Nephron progenitor cell (in vitro differentiated cells): ENCODE results near the gene GCNA.

Experiments
- DNase-seq: peaks from one replicate; pipeline ENCODE4 v3.0.0; 2021
- H3K27ac Mint-ChIP-seq: 2 replicates; pipeline ENCODE4 v1.8.0; 2021; ENCODE audit warnings: mild to moderate bottlenecking, moderate library complexity, mixed read lengths
- H3K27me3 Mint-ChIP-seq: 2 replicates; pipeline ENCODE4 v1.8.0; 2021; ENCODE audit warnings: mild to moderate bottlenecking, low read depth, mixed read lengths; ENCODE audit not compliant: poor library complexity
- H3K36me3 Mint-ChIP-seq: 2 replicates; pipeline ENCODE4 v1.8.0; 2021; ENCODE audit warnings: low read depth, mixed read lengths
- H3K4me1 Mint-ChIP-seq: 2 replicates; pipeline ENCODE4 v1.8.0; 2021; ENCODE audit warnings: mixed read lengths
- H3K4me3 Mint-ChIP-seq: 2 replicates; pipeline ENCODE4 v1.8.0; 2021; ENCODE audit warnings: mild to moderate bottlenecking, moderate library complexity, mixed read lengths
- H3K9me3 Mint-ChIP-seq: 2 replicates; pipeline ENCODE4 v1.8.0; 2021; ENCODE audit warnings: mild to moderate bottlenecking, moderate library complexity, mixed read lengths
- CTCF ChIP-seq: fragments of 200-600 bp; sonication (generic); IDR thresholded peaks from 2 replicates; pipeline ENCODE4 v1.5.0; 2021; ENCODE audit warnings: antibody characterized with exemption

GCNA gene

GRCh38 chrX:71632923-71633657, 54.9 kb downstream of the GCNA start:
- DNase-seq = no peak
- H3K4me3 Mint-ChIP-seq = no peak overlapping the region
- no peak for TF ChIP-seq CTCF
- H3K9me3 Mint-ChIP-seq = peaks cover 46% of the 10 kb centered on the region
- H3K27me3 Mint-ChIP-seq = peaks cover 3% of the 10 kb centered on the region
- no peak overlapping the region for H3K27ac Mint-ChIP-seq
- H3K36me3 Mint-ChIP-seq = no peaks in the 10 kb centered on the region
- no peaks in the 10 kb centered on the region for H3K4me1 Mint-ChIP-seq

GRCh38 chrX:71634366-71634765, 56.1 kb downstream of the GCNA start:
- no peak for DNase-seq
- no peak for TF ChIP-seq CTCF
- no peak overlapping the region for H3K4me3 Mint-ChIP-seq
- H3K27ac Mint-ChIP-seq = no peak overlapping the region
- H3K27me3 Mint-ChIP-seq = peaks cover 3% of the 10 kb centered on the region
- peaks cover 37% of the 10 kb centered on the region for H3K9me3 Mint-ChIP-seq
- no peaks in the 10 kb centered on the region for H3K36me3 Mint-ChIP-seq
- H3K4me1 Mint-ChIP-seq = no peaks in the 10 kb centered on the region

DNA sequence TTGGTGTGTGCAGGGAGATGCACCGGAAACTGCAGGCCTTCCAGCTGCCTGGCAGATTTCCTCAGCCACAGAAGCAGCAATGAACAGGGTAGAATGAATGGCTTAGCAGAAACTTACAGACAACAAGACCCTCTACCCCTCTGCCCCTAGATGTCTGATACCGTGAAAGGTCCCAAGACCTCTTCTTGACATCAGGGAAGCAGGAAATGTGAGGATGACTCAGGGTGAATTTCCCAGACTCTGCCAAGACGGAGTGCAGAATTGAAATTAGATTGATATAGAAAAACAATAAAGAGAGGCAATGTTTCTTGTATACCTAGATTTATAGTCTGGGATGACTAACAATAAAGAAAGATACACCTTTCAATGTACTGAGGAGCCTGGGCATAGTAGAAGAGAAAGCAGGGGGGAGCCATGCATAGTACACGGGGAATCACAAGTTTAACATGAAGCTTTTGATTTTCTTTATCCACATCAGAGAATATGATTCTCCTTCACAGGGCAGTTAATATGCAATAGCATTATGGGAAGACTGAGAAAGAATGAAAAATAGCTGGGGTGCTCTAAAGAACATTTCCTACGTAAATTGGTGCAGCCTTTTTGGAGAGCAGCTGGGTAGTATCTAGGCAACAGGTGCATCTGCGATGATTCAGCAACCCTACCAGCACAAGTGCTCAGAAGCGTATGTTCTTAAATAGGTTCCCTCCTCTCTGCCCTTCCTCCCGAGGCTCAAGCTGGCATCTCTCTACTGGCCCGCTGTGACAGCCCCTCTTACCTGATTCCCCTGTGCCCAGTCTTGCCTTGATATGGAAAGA, 58.4 kb downstream of the GCNA start:
- Mint-ChIP-seq H3K9me3 (peaks cover 36% of the 10 kb centered on the region), H3K27me3 (peaks cover 3% of the 10 kb centered on the region), H3K36me3 (no peaks in the 10 kb centered on the region), H3K27ac (no peak overlapping the region), H3K4me3 (no peak overlapping the region), H3K4me1 (no peaks in the 10 kb centered on the region)
- no peak for TF ChIP-seq CTCF
- DNase-seq = no peak

GRCh38 chrX:71637253-71637618, 59.0 kb downstream of the GCNA start:
- TF ChIP-seq CTCF = no peak
- no peak overlapping the region for H3K27ac Mint-ChIP-seq
- no peak overlapping the region for H3K4me3 Mint-ChIP-seq
- DNase-seq = no peak
- H3K4me1 Mint-ChIP-seq = no peaks in the 10 kb centered on the region
- H3K27me3 Mint-ChIP-seq = peaks cover 6% of the 10 kb centered on the region
- peaks cover 34% of the 10 kb centered on the region for H3K9me3 Mint-ChIP-seq
- H3K36me3 Mint-ChIP-seq = no peaks in the 10 kb centered on the region

DNA sequence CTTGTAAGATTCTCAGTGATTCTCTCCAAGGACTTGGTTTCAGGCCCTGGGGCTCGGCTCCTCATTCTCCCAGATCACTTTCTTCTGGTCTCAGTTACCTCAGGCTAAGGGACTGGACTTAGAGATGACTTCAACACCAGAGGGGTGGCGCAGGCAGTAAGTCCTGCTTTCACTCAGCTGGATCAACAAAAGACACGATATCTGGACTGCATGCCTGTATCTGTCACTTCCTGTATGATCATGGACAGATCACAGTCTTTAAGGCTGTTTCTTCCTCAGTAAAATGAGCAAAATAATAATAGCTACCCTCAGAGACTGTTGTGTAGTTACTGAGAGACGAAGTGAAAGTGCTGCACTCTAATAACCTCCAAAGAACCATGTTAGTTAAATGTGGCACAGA, 59.6 kb downstream of the GCNA start:
- Mint-ChIP-seq H3K9me3 (peaks cover 34% of the 10 kb centered on the region), H3K4me3 (no peak overlapping the region), H3K27ac (no peak overlapping the region), H3K27me3 (peaks cover 6% of the 10 kb centered on the region), H3K36me3 (no peaks in the 10 kb centered on the region), H3K4me1 (no peaks in the 10 kb centered on the region)
- TF ChIP-seq CTCF = no peak
- no peak for DNase-seq

DNA sequence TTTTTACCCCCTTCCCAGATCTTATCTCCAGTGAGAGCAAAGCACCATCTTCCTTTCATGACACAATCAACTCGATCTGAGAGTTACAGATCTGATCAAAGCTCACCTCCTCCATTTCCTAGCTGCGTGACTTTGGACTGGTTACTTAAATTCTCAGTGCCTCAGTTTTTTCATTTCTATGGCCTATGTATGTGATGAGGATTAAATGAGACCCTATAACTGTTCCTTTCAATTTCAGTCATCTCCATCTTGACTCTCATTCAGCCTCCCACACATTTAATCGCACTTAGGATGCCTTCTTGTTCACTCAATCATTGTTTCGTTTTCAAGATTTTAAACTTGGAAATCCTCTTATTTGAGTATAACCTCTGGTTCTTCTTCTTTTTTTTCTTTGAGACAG, 60.2 kb downstream of the GCNA start:
- H3K36me3 Mint-ChIP-seq = no peaks in the 10 kb centered on the region
- peaks cover 34% of the 10 kb centered on the region for H3K9me3 Mint-ChIP-seq
- no peak overlapping the region for H3K27ac Mint-ChIP-seq
- no peak for TF ChIP-seq CTCF
- no peaks in the 10 kb centered on the region for H3K4me1 Mint-ChIP-seq
- no peak overlapping the region for H3K4me3 Mint-ChIP-seq
- peaks cover 6% of the 10 kb centered on the region for H3K27me3 Mint-ChIP-seq
- no peak for DNase-seq
